Inflammatory macrophage (primary cell): ENCODE measurements around the gene SLC25A21.
"Not testable (repeated sequence)": the region's sequence is repeated elsewhere in the genome, so short reads cannot be mapped to it uniquely, and the experiment has no call there.

Experiments used
- DNase-seq, 2 donors: peaks; one replicate each; pipeline ENCODE4 v3.0.0-alpha.2; 2020 to 2022

Gene SLC25A21

GRCh38 chr14:36751106-36751505 is 421.3 kb downstream of the SLC25A21 start:
- DNase-seq, result no peak

GRCh38 chr14:36750244-36750643 is 422.2 kb downstream of the SLC25A21 start:
- no peak for DNase-seq

- DNase-seq, result no peak
These were observed 423.7 kb downstream of the SLC25A21 start for GRCh38 chr14:36748610-36749213.

GRCh38 chr14:36747411-36748184 is 424.8 kb downstream of the SLC25A21 start:
- no peak for DNase-seq

GRCh38 chr14:36746872-36747271 is 425.5 kb downstream of the SLC25A21 start:
- DNase-seq, result no peak

GRCh38 chr14:36741858-36742257 is 430.5 kb downstream of the SLC25A21 start:
- no peak for DNase-seq

- no peak for DNase-seq
These were observed 434.1 kb downstream of the SLC25A21 start for GRCh38 chr14:36738269-36738668.

GRCh38 chr14:36726128-36726527 is 446.3 kb downstream of the SLC25A21 start:
- DNase-seq, result no peak

- DNase-seq, result no peak
These were observed 448.2 kb downstream of the SLC25A21 start for GRCh38 chr14:36724162-36724561.

- DNase-seq, result no peak
These were observed 448.9 kb downstream of the SLC25A21 start for GRCh38 chr14:36723530-36723929.

GRCh38 chr14:36721877-36722276 is 450.5 kb downstream of the SLC25A21 start:
- DNase-seq, result no peak

- DNase-seq, result no peak
These were observed 451.7 kb downstream of the SLC25A21 start for GRCh38 chr14:36720657-36721056.

- no peak for DNase-seq
These were observed 452.6 kb downstream of the SLC25A21 start for GRCh38 chr14:36719823-36720222.

GRCh38 chr14:36718216-36718615 is 454.2 kb downstream of the SLC25A21 start:
- no peak for DNase-seq

- DNase-seq, result no peak
These were observed 455.0 kb downstream of the SLC25A21 start for GRCh38 chr14:36717363-36717762.

- no peak for DNase-seq
These were observed 455.7 kb downstream of the SLC25A21 start for GRCh38 chr14:36716614-36717184.

- DNase-seq, result no peak
These were observed 458.3 kb downstream of the SLC25A21 start for GRCh38 chr14:36713960-36714703.

GRCh38 chr14:36707570-36707969 is 464.8 kb downstream of the SLC25A21 start:
- DNase-seq, result no peak

GRCh38 chr14:36702474-36702873 is 469.9 kb downstream of the SLC25A21 start:
- no peak for DNase-seq

- no peak for DNase-seq
These were observed 471.3 kb downstream of the SLC25A21 start for GRCh38 chr14:36701132-36701531.

- no peak for DNase-seq
These were observed 471.8 kb downstream of the SLC25A21 start for GRCh38 chr14:36700651-36701050.

- DNase-seq, result not testable (repeated sequence)
These were observed 473.0 kb downstream of the SLC25A21 start for GRCh38 chr14:36699420-36699819.

GRCh38 chr14:36690311-36691040 is 481.9 kb downstream of the SLC25A21 start:
- DNase-seq, result no peak
